BJ (cell line): ENCODE measurements around the gene MGMT. TPM values are rescaled to one million over a fixed set of nuclear protein-coding genes. Genes with fewer than 3 reads are reported as not detected.

ENCODE experiments used
- CTCF ChIA-PET: fragments of 350-600 bp; formaldehyde crosslinking; extraction: SDS; loops from one replicate; lab custom pipeline; 2021; ENCODE audit warnings: antibody characterized with exemption, inconsistent platforms; lab: Yijun Ruan, JAX
- POLR2A ChIA-PET: fragments of 300-600 bp; sonication (Branson Sonifier 250); formaldehyde crosslinking; extraction: SDS; loops from one replicate; lab custom pipeline; 2021; ENCODE audit warnings: antibody characterized with exemption; lab: Charles Lee
- DNase-seq: peaks from one replicate; pipeline ENCODE4 v3.0.0-alpha.2; 2011; ENCODE audit warnings: low read depth
- H3K27me3 ChIP-seq: 2 replicates; pipeline ENCODE4 v1.6.0; 2011; ENCODE audit warnings: low read length; ENCODE audit not compliant: control insufficient read depth, insufficient read depth
- H3K36me3 ChIP-seq: 2 replicates; pipeline ENCODE4 v1.5.1; 2011; ENCODE audit warnings: low read length; ENCODE audit not compliant: control insufficient read depth, insufficient read depth
- H3K4me3 ChIP-seq: 2 replicates; pipeline ENCODE4 v1.5.1; 2011; ENCODE audit warnings: low read depth, mild to moderate bottlenecking, control low read depth, low read length
- polyA plus RNA-seq: library from polyadenylated mRNA; depleted of rRNA; stranded (reverse); fragments of >200 nt; gene quantifications from 2 replicates; pipeline ENCODE4 v1.2.3, GENCODE V29; 2011
- TF ChIP-seq, protein P1 (sequence below): IDR thresholded peaks from 2 replicates; pipeline ENCODE4 v1.5.1; 2011; ENCODE audit warnings: low read depth, mild to moderate bottlenecking, control low read depth, inconsistent platforms, low read length, moderate library complexity; ENCODE audit not compliant: insufficient read depth

The MGMT gene
- polyA plus RNA-seq, 1 experiment: 21.0 TPM

DNA sequence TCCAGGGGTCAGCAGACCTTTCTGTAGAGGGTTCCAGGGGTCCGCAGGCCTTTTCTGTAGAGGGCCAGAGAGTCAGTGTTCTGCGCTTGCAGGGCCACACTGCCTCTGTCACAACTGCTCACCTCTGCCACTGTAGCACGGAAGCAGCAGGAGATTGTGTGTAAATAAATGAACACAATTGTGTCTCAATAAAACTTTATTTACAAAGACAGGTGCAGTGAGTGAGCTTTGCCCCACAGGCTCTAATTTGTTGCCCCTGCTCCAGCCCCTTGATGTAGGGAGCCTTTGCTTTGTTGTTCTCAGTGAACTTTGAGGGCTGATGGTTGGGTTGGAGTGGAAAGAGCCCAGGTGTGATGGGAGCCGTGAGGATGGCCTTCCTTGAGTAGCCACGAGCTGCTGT, 67.8 kb downstream of the MGMT start:
- CTCF ChIA-PET: interaction anchor here (0.8 kb wide), 1 partner anchor 1646 kb away, joined by 3 read pairs; no protein-coding TSS in a partner anchor
- DNase-seq: no peak
- no peaks in the 10 kb centered on the region for H3K27me3 ChIP-seq
- H3K4me3 ChIP-seq: no peak overlapping the region
- POLR2A ChIA-PET: no interaction called here
- TF ChIP-seq, protein P1, sequence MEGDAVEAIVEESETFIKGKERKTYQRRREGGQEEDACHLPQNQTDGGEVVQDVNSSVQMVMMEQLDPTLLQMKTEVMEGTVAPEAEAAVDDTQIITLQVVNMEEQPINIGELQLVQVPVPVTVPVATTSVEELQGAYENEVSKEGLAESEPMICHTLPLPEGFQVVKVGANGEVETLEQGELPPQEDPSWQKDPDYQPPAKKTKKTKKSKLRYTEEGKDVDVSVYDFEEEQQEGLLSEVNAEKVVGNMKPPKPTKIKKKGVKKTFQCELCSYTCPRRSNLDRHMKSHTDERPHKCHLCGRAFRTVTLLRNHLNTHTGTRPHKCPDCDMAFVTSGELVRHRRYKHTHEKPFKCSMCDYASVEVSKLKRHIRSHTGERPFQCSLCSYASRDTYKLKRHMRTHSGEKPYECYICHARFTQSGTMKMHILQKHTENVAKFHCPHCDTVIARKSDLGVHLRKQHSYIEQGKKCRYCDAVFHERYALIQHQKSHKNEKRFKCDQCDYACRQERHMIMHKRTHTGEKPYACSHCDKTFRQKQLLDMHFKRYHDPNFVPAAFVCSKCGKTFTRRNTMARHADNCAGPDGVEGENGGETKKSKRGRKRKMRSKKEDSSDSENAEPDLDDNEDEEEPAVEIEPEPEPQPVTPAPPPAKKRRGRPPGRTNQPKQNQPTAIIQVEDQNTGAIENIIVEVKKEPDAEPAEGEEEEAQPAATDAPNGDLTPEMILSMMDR: no peak
- H3K36me3 ChIP-seq: peaks cover 3% of the 10 kb centered on the region

DNA sequence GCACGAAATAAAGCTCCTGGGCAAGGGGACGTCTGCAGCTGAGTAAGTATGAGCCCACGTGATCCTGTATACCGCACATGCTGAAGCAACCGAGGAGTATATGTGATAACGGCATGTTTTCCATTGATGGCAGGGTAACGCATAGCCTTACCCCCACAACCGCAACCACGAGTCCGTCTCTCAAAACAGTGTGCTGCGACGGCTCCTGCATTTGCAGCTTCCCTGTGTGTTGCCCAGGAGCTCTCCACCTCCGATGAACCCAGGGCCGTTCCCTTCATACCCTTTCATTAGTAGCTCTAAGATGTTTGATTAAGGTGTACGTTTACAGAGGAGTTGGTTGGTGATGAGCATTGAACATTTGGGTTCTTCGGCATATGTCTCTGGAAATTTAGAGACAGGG, 69.3 kb downstream of the MGMT start:
- CTCF ChIA-PET: interaction anchor here (1.0 kb wide), 1 partner anchor 10 kb away, joined by 3 read pairs; no protein-coding TSS in a partner anchor
- POLR2A ChIA-PET: no interaction called here

DNA sequence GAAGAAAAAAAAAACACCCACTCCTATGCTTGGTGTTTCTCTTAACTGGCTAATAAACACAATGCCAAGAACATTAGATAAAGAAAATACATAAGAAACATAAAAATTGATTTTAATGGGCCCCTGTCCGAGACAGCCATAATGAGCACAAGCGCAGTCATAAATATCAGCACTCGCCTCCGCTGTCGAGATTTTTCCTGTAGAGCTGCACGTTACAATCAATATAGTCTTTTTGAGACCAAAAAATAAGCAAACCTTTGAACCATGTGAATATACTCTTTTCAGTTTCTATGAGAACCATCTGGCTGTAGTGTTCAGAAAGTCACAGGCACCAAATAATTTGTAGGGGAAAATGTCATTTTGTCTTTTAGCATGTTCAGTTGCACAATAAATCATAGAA, 70.1 kb downstream of the MGMT start:
- POLR2A ChIA-PET: no interaction called here
- no peak overlapping the region for H3K4me3 ChIP-seq
- CTCF ChIA-PET: no interaction called here

More for the DNA sequence above, 69.3 kb downstream of the MGMT start:
- H3K4me3 ChIP-seq: no peak overlapping the region
- TF ChIP-seq, protein P1: no peak
- H3K27me3 ChIP-seq: no peaks in the 10 kb centered on the region
- no peak for DNase-seq
- peaks cover 3% of the 10 kb centered on the region for H3K36me3 ChIP-seq

DNA sequence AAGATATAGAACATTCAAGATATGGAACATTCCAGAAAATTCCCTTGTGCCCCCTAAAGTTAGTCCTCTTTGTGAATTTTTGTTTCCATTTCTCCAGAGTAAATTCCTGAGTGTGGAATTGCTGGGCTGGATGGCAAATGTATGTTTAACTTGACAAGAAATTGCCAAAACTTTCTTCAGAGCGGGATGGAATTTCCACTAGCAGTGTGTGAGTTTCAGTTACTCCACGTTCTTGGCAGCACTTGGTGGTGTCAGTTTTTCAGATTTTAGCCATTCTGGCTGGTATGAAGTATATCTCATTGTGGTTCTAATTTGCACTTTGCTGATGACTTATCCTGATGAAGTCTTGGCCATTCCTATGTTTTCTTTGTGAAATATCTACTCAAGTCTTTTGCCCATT, 71.2 kb downstream of the MGMT start:
- no peak overlapping the region for H3K4me3 ChIP-seq
- H3K27me3 ChIP-seq: no peaks in the 10 kb centered on the region
- POLR2A ChIA-PET: no interaction called here
- peaks cover 3% of the 10 kb centered on the region for H3K36me3 ChIP-seq
- no peak for DNase-seq
- TF ChIP-seq, protein P1: no peak
- CTCF ChIA-PET: no interaction called here

More for the DNA sequence above, 70.1 kb downstream of the MGMT start:
- Histone ChIP-seq H3K36me3 (peaks cover 3% of the 10 kb centered on the region), H3K27me3 (no peaks in the 10 kb centered on the region)
- TF ChIP-seq, protein P1: no peak
- DNase-seq: no peak

DNA sequence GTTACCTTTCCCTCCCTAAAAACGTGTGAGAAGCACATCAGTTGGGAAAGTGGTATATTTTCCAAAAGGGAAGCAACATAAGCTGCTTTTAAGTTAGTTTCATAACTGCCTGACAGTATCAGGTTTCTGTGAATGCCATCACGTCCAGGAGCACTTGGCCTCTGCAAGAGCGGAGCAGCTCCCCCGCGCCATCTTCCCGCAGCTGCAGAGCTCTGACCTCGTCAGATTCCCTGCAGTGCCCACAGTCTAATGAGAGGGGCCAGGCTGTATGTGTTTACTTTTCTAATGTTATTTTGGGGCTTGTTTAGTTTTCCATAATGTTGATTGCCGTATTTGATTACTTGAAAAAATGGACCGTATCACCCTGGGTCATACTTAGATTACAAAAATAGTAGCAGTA, 74.2 kb downstream of the MGMT start:
- Histone ChIP-seq H3K4me3 (no peak overlapping the region), H3K36me3 (peaks cover 2% of the 10 kb centered on the region), H3K27me3 (no peaks in the 10 kb centered on the region)
- ChIA-PET CTCF (no interaction called here), POLR2A (no interaction called here)
- TF ChIP-seq, protein P1: no peak
- no peak for DNase-seq
